ENCODE data around the gene FTH1.
A peak's percentile ranks its signal among the peaks of the same experiment; 100 is the strongest.

Gene FTH1

DNA sequence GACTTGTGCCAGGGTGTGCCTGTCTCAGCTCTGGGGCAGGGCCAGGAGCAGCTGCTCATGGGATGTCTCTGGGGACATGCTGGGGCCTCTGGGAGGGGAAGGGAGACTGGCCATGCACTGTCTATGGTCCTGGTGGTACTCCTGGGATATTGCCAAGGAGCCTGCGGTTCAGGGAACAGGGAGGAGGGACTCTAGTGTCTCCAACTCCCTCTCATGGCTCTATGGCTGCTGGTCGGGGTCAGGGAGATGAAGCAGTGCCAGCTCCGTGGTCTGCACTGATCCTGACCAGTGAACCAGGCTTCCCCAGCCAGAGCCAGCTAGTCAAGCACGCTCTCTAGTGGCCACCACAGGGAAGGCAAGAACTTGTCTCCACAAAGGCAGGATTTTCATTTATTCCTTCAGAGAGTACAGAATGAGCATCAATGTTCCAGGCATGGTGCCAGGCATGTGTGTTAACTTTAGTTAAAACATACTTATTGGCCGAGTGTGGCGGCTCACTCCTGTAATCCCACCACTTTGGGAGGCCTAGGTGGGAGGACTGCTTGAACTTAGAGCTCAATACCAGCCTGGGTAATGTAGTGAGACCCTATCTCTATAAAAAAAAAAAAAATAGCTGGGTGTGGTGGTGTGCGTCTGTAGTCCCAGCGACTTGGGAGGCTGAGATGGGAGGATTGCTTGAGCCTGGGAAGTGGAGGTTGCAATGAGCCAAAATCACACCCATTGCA, 19.8 kb downstream of the FTH1 start:
- peak; percentile 43 to 69 for DNase-seq

DNA sequence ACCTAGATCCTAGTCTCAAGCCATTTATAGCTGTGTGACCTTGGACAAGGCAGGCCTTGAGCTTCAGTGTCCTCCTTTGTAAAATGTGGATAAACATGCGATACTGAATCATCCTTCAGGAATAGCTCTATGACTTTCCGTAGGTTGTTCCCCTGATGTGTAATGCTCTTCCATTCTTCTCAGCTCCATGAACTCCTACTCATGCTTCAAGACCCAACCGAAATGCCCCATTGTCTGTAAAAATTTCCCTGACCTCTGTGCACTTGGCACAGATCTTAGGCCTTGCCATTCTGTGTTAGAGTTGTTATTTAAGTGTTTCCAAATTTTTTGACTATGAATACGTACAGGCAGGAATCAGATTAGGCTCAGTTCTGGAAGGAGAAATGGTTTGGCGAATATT, 20.5 kb downstream of the FTH1 start:
- no peak for DNase-seq

DNA sequence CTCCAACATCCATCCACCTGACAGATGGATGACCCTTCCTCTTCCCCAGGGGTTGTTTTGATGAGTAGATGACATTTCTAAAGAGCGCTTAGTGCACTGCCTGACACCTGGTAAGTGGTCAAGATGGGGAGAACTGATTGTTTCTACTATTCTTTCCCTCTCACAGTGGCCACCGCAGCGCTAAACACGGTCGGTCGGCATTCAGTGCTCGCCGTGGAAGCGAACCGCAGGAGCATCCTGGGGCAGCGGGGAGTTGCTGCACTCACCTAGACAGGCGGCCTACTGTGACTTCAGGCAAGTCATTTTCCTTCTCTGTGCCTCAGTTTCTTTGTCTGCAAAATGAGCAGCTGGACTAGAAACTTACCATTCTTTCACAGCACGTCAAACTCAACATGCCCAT, 22.2 kb downstream of the FTH1 start:
- no peak for DNase-seq

DNA sequence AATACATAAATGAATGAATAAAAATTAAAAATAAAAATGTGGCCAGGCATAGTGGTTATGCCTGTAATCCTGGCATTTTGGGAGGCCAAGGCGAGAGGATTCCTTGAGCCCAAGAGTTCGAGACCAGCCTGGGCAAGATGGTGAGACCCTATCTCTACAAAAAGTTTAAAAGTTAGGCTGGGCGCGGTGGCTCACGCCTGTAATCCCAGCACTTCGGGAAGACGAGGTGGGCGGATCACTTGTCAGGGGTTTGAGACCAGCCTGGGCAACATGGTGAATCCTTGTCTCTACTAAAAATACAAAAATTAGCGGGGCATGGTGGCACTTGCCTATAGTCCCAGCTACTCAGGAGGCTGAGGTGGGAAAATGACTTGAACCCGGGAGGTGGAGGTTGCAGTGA, 27.0 kb downstream of the FTH1 start:
- no peak for DNase-seq

DNA sequence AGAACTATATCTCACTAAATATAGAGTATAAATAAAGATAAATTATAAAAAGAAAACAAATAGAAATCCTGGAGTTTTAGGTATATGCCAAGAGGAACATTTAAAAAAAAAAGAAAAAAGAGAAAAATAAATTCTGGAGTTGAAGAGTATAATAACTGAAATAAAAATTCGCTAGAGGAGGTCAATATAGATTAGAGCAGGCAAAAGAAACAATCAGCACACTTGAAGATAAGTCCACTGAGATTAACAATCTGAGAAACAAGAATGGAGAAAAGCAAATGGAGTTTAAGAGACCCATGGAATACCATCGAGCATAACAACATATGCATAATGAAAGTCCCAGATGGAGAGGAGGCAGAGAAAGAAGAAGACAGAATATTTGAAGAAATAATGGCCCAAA, 31.6 kb downstream of the FTH1 start:
- no peak for DNase-seq

DNA sequence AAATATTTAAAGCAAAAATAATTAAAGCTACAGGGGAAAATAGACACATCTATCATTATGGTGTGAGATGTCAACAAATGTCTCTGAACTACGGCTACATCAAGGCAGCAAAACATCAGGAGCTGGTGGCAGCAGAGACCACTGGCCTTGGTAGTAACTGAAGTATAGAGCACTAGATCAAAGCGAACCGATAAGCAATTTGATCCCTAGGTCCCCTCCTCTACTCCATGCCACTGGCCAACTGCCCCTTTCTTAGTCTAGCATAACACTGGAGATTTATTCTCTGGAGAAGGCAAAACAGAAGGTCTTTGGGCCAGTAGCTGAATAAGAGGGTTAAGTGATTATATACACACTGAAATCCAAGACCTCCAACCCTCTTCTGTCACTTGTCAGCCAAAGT, 36.5 kb downstream of the FTH1 start:
- no peak for DNase-seq

DNA sequence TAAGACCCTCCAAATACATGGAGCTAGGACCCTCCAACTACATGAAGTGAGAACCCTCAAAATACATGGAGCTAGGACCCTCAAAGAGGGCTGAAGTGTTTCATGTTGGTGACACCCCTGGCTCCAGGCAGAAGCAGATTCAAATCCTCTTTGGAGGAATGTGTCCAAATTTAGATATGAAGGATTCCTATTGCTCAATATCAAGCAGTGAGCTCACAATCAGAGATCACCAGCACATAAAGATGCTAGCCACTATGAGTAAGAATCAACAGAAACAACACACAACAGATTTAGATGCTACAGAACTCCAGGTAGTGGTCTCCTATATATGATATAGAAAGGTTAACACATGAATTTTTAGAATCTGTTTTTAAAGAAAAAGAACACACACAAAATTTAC, 38.8 kb downstream of the FTH1 start:
- DNase-seq = no peak

DNA sequence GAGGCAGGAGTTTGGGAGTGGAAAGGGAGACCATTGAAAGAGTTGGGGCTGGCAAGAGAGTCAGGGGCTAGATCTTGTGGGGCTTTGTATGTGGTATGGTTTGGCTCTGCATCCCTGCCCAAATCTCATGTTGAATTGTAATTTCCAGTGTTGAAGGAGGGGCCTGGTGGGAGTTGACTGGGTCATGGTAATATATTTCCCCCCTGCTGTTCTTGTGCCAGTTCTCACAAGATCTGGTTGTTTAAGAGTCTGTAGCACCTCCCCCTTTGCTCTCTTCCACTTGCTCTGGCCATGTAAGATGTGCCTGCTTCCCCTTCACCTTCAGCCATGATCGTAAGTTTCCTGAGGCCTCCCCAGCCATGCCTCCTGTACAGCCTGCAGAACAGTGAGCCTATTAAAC, 39.9 kb downstream of the FTH1 start:
- no peak for DNase-seq

DNA sequence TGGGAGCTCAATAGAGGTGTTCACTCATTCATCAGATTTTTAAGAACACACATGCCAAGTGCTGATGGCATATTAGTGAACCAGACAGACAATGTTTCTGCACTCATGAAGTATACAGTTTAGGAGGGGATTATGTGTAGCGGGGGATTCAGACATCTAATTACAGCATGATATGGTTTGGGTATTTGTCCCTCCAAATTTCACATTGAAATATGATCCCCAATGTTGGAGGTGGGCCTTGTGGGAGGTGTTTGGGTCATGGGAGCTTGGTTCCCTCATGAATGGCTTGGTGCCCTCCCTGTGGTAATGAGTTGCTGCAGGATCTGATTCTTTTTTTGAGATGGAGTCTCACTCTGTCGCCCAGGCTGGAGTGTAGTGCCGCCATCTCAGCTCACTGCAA, 41.2 kb downstream of the FTH1 start:
- DNase-seq = no peak

DNA sequence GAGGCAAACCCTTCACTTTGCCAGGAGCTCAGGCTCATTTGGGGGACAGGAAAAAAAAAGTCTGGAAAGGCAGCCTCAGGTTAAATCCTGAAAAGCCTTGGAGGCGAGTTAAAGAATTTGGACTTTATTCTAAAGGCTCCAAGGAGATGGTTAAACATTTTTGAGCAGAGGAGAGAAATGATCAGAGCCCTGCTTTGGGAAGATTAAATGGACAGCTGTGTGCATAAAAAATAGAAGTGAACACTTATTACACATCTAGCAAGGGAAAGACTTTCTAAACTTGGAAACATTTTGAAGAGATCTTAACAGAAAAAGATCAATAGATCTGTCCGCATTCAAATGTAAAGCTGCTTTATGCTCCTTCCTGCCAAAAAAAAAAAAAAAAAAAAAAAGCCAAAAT, 41.7 kb downstream of the FTH1 start:
- no peak for DNase-seq

DNA sequence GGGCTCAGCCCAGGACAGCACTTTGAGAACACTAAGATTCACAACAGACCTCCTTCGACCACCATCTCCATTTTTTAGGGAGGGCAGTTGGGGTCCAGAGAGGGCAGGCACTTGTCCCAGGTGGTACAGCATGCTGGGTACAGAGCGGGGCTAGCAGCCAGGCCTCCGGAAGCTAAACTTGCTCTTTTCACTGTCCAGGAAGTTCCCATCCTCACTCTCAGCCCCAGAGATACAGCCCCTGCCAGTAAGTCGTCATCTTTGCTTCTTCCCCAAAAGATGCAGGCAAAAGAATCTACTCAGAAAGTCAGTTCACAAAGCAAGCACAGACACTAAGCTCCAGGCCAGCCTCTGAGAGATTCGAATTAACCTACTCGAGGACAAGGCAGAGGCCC, 43.4 kb downstream of the FTH1 start:
- no peak for DNase-seq

DNA sequence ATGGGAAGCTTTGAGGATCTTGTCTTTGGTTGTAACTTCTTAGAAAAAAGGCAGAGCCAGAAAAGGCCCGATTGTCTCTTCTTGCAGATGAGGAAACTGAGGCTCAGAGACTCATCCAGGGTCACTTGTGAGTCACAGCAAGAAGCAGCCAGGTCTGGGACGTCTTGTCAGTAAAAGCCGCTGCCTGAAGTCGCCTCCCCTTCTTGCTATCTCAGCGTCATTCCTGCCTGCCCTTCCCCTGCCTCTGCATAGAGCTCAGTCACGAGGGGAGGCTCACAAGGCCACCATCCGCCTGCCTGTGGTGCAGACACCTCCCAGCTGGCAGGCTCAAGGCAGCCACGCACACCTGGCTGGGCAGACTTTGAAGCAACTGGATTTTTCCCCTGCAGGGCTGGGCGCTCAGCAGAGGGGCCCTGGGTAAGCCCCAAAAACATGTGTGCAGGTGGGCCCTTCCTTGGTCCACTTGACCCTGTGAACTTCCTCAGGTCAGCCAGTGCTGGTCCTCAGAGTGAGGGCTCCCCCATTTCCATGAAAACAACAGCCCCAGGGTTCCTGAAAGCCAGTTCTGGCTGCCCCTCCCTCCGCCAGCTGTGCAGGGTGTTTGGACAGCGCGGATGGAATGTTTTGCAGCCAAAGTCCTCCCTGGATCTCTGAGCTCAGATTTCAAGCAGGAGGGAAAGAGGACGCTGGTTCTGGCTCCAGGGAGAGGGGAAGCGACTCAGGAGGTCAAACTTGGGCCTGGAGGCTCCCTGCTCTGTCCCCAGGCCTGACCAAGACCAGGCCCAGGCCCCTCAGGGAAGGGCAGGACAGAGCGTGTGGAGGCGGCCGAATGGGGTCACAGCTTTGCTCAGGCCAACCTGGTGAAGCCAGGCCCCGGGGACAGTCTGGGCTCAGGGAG, 44.0 kb downstream of the FTH1 start:
- DNase-seq = no peak

DNA sequence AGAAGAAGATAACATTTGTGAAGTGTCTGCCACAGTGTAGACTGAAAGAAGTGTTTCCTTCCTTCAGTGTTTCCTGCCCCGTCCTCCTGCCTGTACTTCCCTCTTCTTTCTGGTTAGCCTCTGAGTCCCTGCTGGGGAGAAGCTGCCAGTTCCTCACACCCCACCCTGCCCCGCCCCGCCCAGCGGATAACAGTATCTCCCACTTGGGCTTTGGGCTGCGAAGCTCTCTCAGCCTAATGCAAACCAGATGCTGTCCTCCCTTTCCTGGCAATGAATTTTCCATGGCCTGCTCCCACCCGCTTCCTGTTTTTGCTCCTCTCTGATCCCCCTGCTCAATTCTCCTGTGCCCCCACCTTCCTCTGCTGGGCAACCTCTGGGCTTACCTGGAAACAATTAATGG, 44.9 kb downstream of the FTH1 start:
- DNase-seq = peak in 1 of 2 donors; percentile 91

DNA sequence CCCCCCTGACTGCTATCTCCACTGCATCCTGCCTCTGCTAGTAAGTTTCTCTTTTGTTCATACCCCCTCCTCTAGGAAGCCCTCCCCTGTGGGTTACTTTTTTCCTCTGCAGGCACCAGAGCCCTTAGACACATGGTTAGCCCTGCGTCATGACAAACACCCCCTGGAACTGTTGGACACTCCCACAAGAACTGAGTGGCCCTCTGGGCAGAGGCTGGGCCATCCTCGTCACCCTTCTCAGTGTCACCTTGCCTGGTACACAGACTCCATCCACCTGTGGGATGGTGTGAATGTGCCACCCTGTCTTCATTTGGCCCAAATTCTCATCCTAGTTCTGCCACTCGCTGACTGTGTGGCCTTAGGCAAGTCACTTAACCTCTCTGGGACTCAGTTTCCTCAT, 46.0 kb downstream of the FTH1 start:
- no peak for DNase-seq

DNA sequence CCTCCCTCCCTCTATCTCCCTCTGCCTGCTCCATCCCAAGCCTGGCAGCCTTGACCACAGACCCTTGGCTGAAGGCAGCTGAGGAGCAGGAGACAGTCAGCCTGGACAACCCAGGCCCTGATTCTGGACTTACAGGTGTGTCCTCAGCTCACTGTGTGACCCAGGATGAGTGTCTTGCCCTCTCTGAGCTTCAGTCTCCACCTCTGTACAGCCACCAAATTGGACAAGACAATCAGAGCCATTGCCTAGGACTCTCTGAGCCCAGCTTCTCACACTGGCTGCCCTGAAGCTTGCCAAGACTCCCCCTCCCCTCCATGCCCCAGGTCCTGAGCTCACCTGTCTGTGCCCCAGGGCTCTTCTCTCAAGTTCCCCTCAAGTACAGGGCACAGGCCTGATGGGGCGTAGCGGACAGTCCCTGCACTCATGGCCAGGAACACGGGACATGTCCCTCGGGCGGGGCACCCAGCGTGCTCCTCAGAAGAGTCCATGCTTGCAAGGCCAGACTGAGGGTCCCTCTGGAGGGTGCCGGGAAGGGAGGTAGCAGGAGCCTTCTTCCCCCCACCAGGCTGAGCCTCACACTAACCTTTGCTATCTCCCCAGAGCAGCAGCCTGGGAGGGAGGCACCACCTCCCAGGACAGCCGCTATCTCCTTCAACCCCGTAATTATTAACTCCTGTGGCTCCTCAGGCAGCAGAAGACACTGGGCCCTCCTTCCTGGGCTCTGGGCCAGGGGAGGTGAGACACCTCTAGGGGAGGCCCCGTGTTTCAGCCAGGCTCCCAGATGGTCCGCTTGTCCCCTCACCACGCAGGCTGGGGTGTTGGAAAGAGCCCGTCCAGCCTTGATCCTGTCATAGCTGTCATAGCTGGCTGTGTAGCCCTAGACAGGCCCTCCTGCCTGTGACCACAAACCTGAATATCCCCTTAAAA, 47.5 kb downstream of the FTH1 start:
- DNase-seq = no peak

DNA sequence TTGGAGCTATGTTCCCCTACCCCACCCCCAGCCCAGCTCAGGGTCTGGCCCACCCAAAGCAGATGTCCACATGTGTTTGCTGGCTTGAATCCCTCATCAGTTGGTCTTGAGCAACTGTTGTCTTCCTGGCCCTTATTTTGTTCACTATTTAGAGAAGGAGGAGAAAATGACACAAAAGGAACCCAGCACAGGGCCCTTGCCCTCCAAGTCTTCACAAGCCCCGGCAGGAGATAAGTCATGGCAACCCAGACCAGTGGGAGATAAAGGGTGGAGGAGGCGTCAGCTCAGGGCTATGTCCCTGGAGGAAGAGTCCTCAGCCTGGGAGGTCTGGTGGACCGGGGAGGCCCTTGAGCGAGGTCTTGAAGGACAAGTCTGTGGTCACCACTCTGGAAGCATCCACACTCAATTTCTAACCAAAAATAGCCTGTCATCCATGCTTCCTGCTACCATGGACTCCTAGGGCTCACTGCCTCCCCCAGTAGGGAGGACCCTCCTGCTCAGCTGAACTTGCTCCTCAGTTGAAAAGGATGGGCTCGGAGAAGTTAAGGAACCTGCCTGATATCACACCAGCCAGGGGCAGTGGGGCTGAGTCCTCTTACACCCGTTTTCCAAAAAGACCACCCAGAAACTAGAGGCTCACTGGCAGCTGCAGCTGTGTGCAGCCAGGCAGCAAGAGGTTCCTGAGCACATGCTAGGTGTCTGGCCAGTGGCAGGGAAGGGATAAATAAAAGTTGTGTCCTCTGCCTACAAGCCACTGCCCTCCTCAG, 48.3 kb downstream of the FTH1 start:
- no peak for DNase-seq

DNA sequence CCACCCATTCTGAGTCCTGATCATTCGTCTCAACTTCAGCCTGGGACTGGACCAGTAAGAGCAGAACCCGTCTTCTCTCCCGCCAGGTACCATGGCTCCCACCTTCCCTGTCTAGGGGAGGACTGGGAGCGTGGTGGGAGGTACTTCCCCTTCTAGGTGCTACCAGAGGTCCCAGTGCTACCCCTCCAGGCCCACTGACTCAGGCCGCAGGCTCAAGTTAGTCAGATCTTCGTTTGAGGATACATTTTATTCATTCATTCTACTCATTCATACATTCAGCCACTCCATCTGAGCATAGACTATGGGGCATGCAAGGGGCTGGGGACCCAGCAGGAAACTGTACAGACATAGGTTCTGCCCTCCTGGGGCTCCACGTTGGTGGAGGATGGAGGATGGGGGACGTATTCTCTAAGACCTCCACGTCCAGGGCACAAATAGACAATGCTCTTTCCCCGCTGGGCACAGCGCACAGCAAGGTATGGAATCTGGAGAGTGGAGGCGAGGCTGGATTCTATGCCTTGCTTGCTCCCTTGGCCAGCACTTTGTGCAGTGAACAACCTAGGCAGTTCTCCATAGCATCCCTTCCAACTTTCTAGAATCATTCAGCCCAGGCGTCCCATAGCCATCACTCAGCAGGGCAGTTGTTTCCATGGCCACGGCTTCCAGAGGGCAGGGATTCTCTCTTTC, 49.0 kb downstream of the FTH1 start:
- no peak for DNase-seq

DNA sequence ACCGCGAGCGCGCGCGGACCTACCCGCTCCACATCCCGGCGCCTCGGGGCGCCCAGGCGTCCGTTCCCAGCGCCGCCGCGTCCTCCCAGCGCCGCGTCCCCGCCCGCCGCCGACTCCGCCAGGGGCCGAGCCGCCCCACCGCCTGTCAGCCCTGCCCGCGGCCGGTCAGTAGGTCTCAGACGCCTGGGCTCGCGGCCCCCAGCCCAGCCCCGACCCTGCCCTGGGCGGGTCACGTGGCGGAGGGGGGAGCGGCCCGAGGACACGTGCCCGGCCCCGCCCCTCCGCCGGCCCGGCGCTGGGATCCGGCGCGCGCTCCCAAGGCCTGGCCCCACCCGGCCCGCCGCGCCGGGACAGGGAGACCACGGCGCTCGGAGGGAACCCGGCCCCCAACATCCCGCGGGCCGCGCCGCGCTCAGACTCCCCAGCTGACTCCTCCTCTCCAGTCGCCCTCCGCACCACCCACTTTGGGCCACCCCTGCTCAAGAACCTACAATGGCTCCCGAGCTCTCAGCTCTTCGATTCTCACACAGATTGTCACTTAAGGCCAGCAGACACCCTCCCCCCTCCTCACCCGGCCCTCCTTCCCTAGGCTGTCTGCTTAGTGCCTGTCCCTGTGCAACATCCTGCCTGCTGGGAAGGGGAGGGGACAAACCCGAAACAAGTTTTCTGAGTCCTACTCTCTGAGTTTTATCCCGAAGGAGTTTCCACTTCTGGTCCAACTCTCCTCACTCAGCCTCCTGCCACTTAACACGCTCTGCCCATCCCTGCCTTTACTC, 49.9 kb downstream of the FTH1 start, which contains the start of gene RAB3IL1:
TSS of gene RAB3IL1 (minus strand) at position 233 of the 776 bp plus-strand sequence. CDS start at position 34, 199 bp downstream.
- no peak for DNase-seq

DNA sequence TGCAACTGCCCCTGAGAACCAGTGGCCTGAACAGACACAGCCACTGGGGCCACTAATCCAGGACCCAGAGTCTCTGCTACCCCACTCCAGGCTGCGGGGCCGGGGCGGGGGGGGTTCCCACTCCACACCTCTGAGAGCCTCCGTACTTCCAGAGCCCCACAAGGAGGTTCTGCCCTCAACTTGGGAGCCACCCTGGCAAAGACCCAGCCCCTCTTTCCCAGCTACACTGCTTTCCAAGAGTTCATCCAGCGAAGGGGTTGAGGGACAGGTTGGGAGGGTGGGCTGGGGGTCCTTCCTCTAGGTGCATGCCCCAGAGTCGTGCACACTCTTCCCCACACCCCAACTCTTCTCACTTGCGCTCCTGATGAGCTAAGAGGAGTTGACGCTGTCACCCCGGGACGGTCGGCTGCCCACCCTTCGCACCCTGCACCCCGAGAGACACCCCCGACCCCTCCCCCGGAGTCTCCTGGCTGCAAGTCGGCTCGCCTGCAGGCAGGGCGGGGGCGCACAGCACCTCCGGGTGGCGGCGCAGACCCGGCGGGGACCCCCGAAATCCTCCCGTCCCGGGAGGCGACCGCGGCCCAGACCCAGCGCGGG, 50.6 kb downstream of the FTH1 start:
- no peak for DNase-seq

DNA sequence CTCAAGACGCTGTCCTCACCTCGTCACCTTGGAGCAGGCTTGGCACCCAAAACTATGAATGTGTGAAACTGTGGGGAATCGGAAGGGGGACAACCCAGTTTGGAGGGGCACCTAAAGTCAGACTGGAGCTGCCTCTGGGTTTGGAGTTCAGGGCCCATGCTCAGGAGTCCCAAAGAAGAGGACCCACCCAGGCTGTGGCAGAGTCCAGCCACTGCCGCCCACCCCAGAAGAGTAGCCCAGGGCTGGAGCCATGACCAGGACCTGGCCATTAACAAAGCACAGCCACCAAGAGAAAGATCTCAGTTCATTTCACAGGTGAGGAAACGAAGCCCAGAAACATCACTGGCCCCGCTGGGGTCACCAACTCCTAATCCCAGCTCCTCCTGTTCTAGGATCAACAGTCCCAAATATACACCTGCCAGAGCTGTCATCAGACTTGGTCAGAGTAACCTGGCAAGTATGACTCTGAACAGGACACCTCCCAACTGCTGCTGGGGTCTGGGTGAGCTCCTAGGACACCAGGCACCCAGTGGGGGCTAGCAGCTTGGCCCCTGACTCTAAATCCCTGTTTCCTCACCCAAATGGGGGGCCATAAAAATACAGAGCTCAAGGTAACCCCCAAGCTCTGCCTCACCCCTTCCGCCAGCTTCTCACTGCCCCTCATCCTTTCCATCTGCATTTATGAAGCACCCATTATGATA, 52.8 kb downstream of the FTH1 start:
- no peak for DNase-seq
